ENCODE results near the gene AFG1L.

DNA sequence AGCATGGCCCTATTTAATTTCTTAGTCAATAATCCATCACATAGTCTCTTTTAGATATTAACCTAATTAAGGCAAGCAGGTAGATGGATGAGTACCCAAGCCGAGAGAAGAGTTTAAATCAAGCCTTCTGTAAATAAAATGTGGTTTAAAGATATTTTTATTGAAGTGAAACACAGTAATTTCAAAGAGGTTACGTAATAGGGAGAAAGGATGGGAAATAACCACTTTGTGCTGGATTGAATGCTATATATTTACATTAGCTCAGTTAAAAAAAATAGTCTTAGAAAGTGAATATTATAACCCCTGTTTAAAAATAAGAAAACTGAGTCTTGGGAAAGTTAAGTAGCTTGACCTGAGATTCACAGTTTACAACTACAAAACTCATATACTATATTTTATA is 228.8 kb downstream of the AFG1L start:
- TF ChIP-seq HNF4G (IDR thresholded peaks at IDR 0.05) = no peak
- TF ChIP-seq, protein P1, sequence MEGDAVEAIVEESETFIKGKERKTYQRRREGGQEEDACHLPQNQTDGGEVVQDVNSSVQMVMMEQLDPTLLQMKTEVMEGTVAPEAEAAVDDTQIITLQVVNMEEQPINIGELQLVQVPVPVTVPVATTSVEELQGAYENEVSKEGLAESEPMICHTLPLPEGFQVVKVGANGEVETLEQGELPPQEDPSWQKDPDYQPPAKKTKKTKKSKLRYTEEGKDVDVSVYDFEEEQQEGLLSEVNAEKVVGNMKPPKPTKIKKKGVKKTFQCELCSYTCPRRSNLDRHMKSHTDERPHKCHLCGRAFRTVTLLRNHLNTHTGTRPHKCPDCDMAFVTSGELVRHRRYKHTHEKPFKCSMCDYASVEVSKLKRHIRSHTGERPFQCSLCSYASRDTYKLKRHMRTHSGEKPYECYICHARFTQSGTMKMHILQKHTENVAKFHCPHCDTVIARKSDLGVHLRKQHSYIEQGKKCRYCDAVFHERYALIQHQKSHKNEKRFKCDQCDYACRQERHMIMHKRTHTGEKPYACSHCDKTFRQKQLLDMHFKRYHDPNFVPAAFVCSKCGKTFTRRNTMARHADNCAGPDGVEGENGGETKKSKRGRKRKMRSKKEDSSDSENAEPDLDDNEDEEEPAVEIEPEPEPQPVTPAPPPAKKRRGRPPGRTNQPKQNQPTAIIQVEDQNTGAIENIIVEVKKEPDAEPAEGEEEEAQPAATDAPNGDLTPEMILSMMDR (IDR thresholded peaks at IDR 0.05; ENCODE audit: low read depth, low read length, missing input control) = no peak
- TF ChIP-seq ATF3 (IDR thresholded peaks at IDR 0.05) = no peak
- no peak for TF ChIP-seq RAD21 (IDR thresholded peaks at IDR 0.05)
- TF ChIP-seq YY1 (IDR thresholded peaks at IDR 0.05) = no peak
- no peak for TF ChIP-seq GABPA (IDR thresholded peaks at IDR 0.05 in 1 of 2, conservative IDR thresholded peaks at IDR 0.05 in 1 of 2)
- TF ChIP-seq RXRA (IDR thresholded peaks at IDR 0.05) = no peak
- no peak for TF ChIP-seq TAF1 (conservative IDR thresholded peaks at IDR 0.05)
- no peak for TF ChIP-seq SP1 (IDR thresholded peaks at IDR 0.05)
- TF ChIP-seq, protein P2, sequence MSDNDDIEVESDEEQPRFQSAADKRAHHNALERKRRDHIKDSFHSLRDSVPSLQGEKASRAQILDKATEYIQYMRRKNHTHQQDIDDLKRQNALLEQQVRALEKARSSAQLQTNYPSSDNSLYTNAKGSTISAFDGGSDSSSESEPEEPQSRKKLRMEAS (IDR thresholded peaks at IDR 0.05) = no peak
- no peak for TF ChIP-seq HNF4A (conservative IDR thresholded peaks at IDR 0.05)

Measured in liver (tissue), 3 donors.